Measurements from ENCODE around the gene VCP.

Gene VCP

GRCh38 chr9:35079041-35079425 lies 6.6 kb upstream of the VCP start:
- no peaks in the 10 kb centered on the region for H3K27me3 ChIP-seq (replicated peaks)
- peak overlapping the region; percentile 79 for H3K4me3 ChIP-seq (ENCODE audit: low read depth, low read length)
- no peak overlapping the region for H3K27ac ChIP-seq
- in situ Hi-C loops (cut with HindIII; ENCODE audit: low pct_ligation_motif_present, low sequenced_read_pairs): no loop called here
- TF ChIP-seq CTCF (IDR thresholded peaks at IDR 0.05; ENCODE audit: low read depth, low read length, missing control alignments): no peak
- no peak for DNase-seq
- no peaks in the 10 kb centered on the region for H3K36me3 ChIP-seq (replicated peaks)

GRCh38 chr9:35078066-35078465 lies 5.6 kb upstream of the VCP start:
- in situ Hi-C loops (cut with HindIII; ENCODE audit: low pct_ligation_motif_present, low sequenced_read_pairs): no loop called here
- peak overlapping the region; percentile 79 for H3K4me3 ChIP-seq (ENCODE audit: low read depth, low read length)
- no peak overlapping the region for H3K27ac ChIP-seq
- no peak for DNase-seq
- no peak for TF ChIP-seq CTCF (IDR thresholded peaks at IDR 0.05; ENCODE audit: low read depth, low read length, missing control alignments)
- H3K36me3 ChIP-seq (replicated peaks): no peaks in the 10 kb centered on the region
- H3K27me3 ChIP-seq (replicated peaks): no peaks in the 10 kb centered on the region

- Histone ChIP-seq H3K27ac (no peak overlapping the region), H3K36me3 (replicated peaks) (no peaks in the 10 kb centered on the region), H3K4me3 (ENCODE audit: low read depth, low read length) (no peak overlapping the region), H3K27me3 (replicated peaks) (no peaks in the 10 kb centered on the region)
- no peak for DNase-seq
- in situ Hi-C loops (cut with HindIII; ENCODE audit: low pct_ligation_motif_present, low sequenced_read_pairs): no loop called here
- TF ChIP-seq CTCF (IDR thresholded peaks at IDR 0.05; ENCODE audit: low read depth, low read length, missing control alignments): no peak
These were observed 4.4 kb upstream of the VCP start for GRCh38 chr9:35076848-35077247.

- Histone ChIP-seq H3K4me3 (ENCODE audit: low read depth, low read length) (no peak overlapping the region), H3K27ac (no peak overlapping the region), H3K36me3 (replicated peaks) (peaks cover 3% of the 10 kb centered on the region), H3K27me3 (replicated peaks) (no peaks in the 10 kb centered on the region)
- no peak for TF ChIP-seq CTCF (IDR thresholded peaks at IDR 0.05; ENCODE audit: low read depth, low read length, missing control alignments)
- no peak for DNase-seq
- in situ Hi-C loops (cut with HindIII; ENCODE audit: low pct_ligation_motif_present, low sequenced_read_pairs): no loop called here
These were observed 2.9 kb upstream of the VCP start for GRCh38 chr9:35075358-35075757.

GRCh38 chr9:35074791-35075190 lies 2.4 kb upstream of the VCP start:
- H3K4me3 ChIP-seq (ENCODE audit: low read depth, low read length): no peak overlapping the region
- in situ Hi-C loops (cut with HindIII; ENCODE audit: low pct_ligation_motif_present, low sequenced_read_pairs): no loop called here
- peaks cover 6% of the 10 kb centered on the region for H3K36me3 ChIP-seq (replicated peaks)
- H3K27ac ChIP-seq: no peak overlapping the region
- no peak for TF ChIP-seq CTCF (IDR thresholded peaks at IDR 0.05; ENCODE audit: low read depth, low read length, missing control alignments)
- no peaks in the 10 kb centered on the region for H3K27me3 ChIP-seq (replicated peaks)
- DNase-seq: no peak

- no peaks in the 10 kb centered on the region for H3K27me3 ChIP-seq (replicated peaks)
- DNase-seq: no peak
- in situ Hi-C loops (cut with HindIII; ENCODE audit: low pct_ligation_motif_present, low sequenced_read_pairs): no loop called here
- peaks cover 6% of the 10 kb centered on the region for H3K36me3 ChIP-seq (replicated peaks)
- no peak overlapping the region for H3K4me3 ChIP-seq (ENCODE audit: low read depth, low read length)
- no peak for TF ChIP-seq CTCF (IDR thresholded peaks at IDR 0.05; ENCODE audit: low read depth, low read length, missing control alignments)
- no peak overlapping the region for H3K27ac ChIP-seq
These were observed 1.7 kb upstream of the VCP start for GRCh38 chr9:35074141-35074540.
